ENCODE results near the gene NAALADL2. TPM values are rescaled to one million over a fixed set of nuclear protein-coding genes. Genes with fewer than 3 reads are reported as not detected.

Gene NAALADL2
- total RNA-seq, 1 experiment from 2014 or later, result 1.6 TPM

- Histone ChIP-seq H3K23me2 (ENCODE audit: insufficient read length, low read depth, low read length, poor library complexity, severe bottlenecking) (no peaks in the 10 kb centered on the region), H3K27ac (ENCODE audit: insufficient read length, low read depth, low read length) (no peak overlapping the region), H3K79me2 (ENCODE audit: insufficient read depth, low read length) (no peaks in the 10 kb centered on the region), H4K91ac (ENCODE audit: insufficient read length, low read depth, low read length) (no peak overlapping the region), H3K4ac (ENCODE audit: low read depth, low read length) (no peak overlapping the region), H3K56ac (ENCODE audit: insufficient read length, low read depth, low read length) (no peak overlapping the region), H3T11ph (ENCODE audit: low read length) (no peak overlapping the region), H2AK5ac (ENCODE audit: insufficient read length, low read length) (no peak overlapping the region), H3K79me1 (ENCODE audit: insufficient read depth, low read depth, low read length, poor library complexity, severe bottlenecking) (no peaks in the 10 kb centered on the region), H3K9ac (ENCODE audit: extremely low read depth, insufficient read length, low read length) (no peak overlapping the region), H3K27me3 (ENCODE audit: insufficient read depth, low read length) (no peaks in the 10 kb centered on the region), H2BK120ac (ENCODE audit: low read depth, low read length, poor library complexity, severe bottlenecking) (no peak overlapping the region), H3K4me2 (ENCODE audit: insufficient read depth, insufficient read length, low read length) (no peak overlapping the region), H3K4me1 (ENCODE audit: insufficient read depth, low read length) (no peaks in the 10 kb centered on the region), H3K9me3 (ENCODE audit: control insufficient read depth, low read depth, low read length) (no peaks in the 10 kb centered on the region), H4K20me1 (ENCODE audit: control insufficient read depth, insufficient read depth, insufficient read length) (no peaks in the 10 kb centered on the region), H2BK12ac (ENCODE audit: insufficient read length, low read depth, low read length) (no peak overlapping the region), H4K5ac (ENCODE audit: insufficient read length, low read depth, low read length) (no peak overlapping the region), H4K8ac (replicated peaks; ENCODE audit: insufficient read length, low read depth, low read length) (no peak overlapping the region), H3K14ac (ENCODE audit: insufficient read depth, low read length) (no peak overlapping the region), H2AFZ (ENCODE audit: low read length) (no peak overlapping the region), H2BK20ac (ENCODE audit: low read depth, low read length, poor library complexity, severe bottlenecking) (no peak overlapping the region), H2BK5ac (ENCODE audit: insufficient read length, low read length) (no peak overlapping the region), H2BK15ac (ENCODE audit: low read depth, low read length) (no peak overlapping the region), H3K18ac (ENCODE audit: insufficient read length, low read depth, low read length) (no peak overlapping the region), H3K23ac (ENCODE audit: insufficient read length, low read depth, low read length) (no peak overlapping the region)
- no peak overlapping the region for H3K4me3 Mint-ChIP-seq
- H3K27me3 Mint-ChIP-seq (ENCODE audit: low read depth), result no peaks in the 10 kb centered on the region
- H3K27ac Mint-ChIP-seq, result no peak overlapping the region
- H3K36me3 Mint-ChIP-seq (ENCODE audit: insufficient read depth in 1 of 3, low read depth in 3 of 3), result no peaks in the 10 kb centered on the region
- peaks cover 12 to 18% of the 10 kb centered on the region in 2 experiments for H3K4me1 Mint-ChIP-seq
- no peaks in the 10 kb centered on the region for H3K9me3 Mint-ChIP-seq
- no peak for DNase-seq
- WGBS (ENCODE audit: extremely low coverage, insufficient read length, low lambda C conversion rate), result no CpG with 5 or more reads among the region's 2 CpGs
- TF ChIP-seq, protein P1, sequence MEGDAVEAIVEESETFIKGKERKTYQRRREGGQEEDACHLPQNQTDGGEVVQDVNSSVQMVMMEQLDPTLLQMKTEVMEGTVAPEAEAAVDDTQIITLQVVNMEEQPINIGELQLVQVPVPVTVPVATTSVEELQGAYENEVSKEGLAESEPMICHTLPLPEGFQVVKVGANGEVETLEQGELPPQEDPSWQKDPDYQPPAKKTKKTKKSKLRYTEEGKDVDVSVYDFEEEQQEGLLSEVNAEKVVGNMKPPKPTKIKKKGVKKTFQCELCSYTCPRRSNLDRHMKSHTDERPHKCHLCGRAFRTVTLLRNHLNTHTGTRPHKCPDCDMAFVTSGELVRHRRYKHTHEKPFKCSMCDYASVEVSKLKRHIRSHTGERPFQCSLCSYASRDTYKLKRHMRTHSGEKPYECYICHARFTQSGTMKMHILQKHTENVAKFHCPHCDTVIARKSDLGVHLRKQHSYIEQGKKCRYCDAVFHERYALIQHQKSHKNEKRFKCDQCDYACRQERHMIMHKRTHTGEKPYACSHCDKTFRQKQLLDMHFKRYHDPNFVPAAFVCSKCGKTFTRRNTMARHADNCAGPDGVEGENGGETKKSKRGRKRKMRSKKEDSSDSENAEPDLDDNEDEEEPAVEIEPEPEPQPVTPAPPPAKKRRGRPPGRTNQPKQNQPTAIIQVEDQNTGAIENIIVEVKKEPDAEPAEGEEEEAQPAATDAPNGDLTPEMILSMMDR (conservative IDR thresholded peaks at IDR 0.05), result no peak
Observed at GRCh38 chr3:175340338-175341015, 481.3 kb downstream of the NAALADL2 start.

Measured in H9 (cell line).